Panc1 (cell line): Measurements from ENCODE around the gene CDH12. TPM values are rescaled to one million over a fixed set of nuclear protein-coding genes. Genes with fewer than 3 reads are reported as not detected.

ENCODE experiments used
- ATAC-seq: fragments of 200-7000 bp; cut with Tn5 transposase; 2 replicates; pipeline ENCODE4 v1.9.1; 2020; ENCODE audit warnings: mild to moderate bottlenecking, moderate library complexity
- BruUV-seq: library from RNA; stranded (reverse); fragments of 400-500 nt; replicated peaks from 2 replicates; lab custom pipeline; 2021; lab: Mats Ljungman, UMichigan
- CTCF ChIA-PET: fragments of 300-600 bp; sonication (Branson Sonifier 250); formaldehyde crosslinking; loops from one replicate; lab custom pipeline; 2022; ENCODE audit warnings: antibody characterized with exemption; lab: Charles Lee
- POLR2A ChIA-PET: fragments of 300-600 bp; sonication (Branson Sonifier 250); formaldehyde crosslinking; loops from one replicate; lab custom pipeline; 2022; ENCODE audit warnings: antibody characterized with exemption; lab: Charles Lee
- DNase-seq: peaks from one replicate; pipeline ENCODE4 v3.0.0-alpha.2; 2010; ENCODE audit warnings: low read depth, low spot score
- H3K27ac ChIP-seq: 2 replicates; pipeline ENCODE4 v1.5.1; 2011; ENCODE audit warnings: mild to moderate bottlenecking, low read length, inconsistent platforms
- H3K27me3 ChIP-seq: fragments of 200-500 bp; sonication (Bioruptor generic); 2 replicates; pipeline ENCODE4 v1.6.0; 2014; ENCODE audit warnings: low read length, inconsistent platforms; ENCODE audit not compliant: control insufficient read depth, insufficient read depth
- H3K36me3 ChIP-seq: fragments of 200-500 bp; sonication (Bioruptor generic); 2 replicates; pipeline ENCODE4 v1.5.1; 2014; ENCODE audit warnings: inconsistent platforms, mild to moderate bottlenecking, low read length, moderate library complexity; ENCODE audit not compliant: control insufficient read depth, insufficient read depth
- H3K4me1 ChIP-seq: 2 replicates; pipeline ENCODE4 v1.5.1; 2011; ENCODE audit warnings: inconsistent platforms, mild to moderate bottlenecking, low read length, moderate library complexity; ENCODE audit not compliant: control insufficient read depth, insufficient read depth
- H3K4me3 ChIP-seq, 2 experiments: 2 replicates each; pipeline ENCODE4 v1.5.1; 2011 to 2012; ENCODE audit warnings: low read depth in 2 of 2, low read length in 2 of 2, mild to moderate bottlenecking in 2 of 2, inconsistent platforms in 1 of 2, moderate library complexity in 1 of 2
- H3K9me3 ChIP-seq: fragments of 200-500 bp; sonication (Bioruptor generic); 2 replicates; pipeline ENCODE4 v1.5.1; 2014; ENCODE audit warnings: low read depth, mild to moderate bottlenecking, inconsistent platforms, low read length, moderate library complexity; ENCODE audit not compliant: control insufficient read depth, insufficient read depth
- CTCF ChIP-seq: fragments of 450-650 bp; IDR thresholded peaks from 2 replicates; pipeline ENCODE4 v1.5.1; 2017; ENCODE audit warnings: mild to moderate bottlenecking
- POLR2AphosphoS5 ChIP-seq: IDR thresholded peaks from 2 replicates; pipeline ENCODE4 v1.6.1; 2012; ENCODE audit warnings: mild to moderate bottlenecking, low read depth, low read length, moderate library complexity
- REST ChIP-seq, 2 experiments: IDR thresholded peaks; 2 replicates each; pipeline ENCODE4 v1.6.1; 2011 to 2012; ENCODE audit warnings: low read depth in 2 of 2, control low read depth in 1 of 2, low read length in 1 of 2, mild to moderate bottlenecking in 1 of 2, moderate library complexity in 1 of 2; ENCODE audit not compliant: insufficient read depth in 1 of 2
- SIN3A ChIP-seq: IDR thresholded peaks from 2 replicates; pipeline ENCODE4 v1.6.1; 2012; ENCODE audit warnings: low read depth, mild to moderate bottlenecking, low read length, moderate library complexity, borderline replicate concordance; ENCODE audit not compliant: insufficient read depth
- TCF7L2 ChIP-seq: IDR thresholded peaks from 2 replicates; pipeline ENCODE4 v1.6.1; 2011; ENCODE audit warnings: mild to moderate bottlenecking, low read depth, low read length, inconsistent platforms
- in situ Hi-C: cut with HindIII; loops from 2 replicates; pipeline ENCODE4 v1.10.0; 2016; ENCODE audit warnings: low sequenced_read_pairs, low pct_unique_long_range_greater_than_20kb
- intact Hi-C: fragments of 100-400 bp; cut with micrococcal nuclease; formaldehyde crosslinking; loops from one replicate; pipeline ENCODE4 v1.10.0; 2022; ENCODE audit not compliant: unreplicated experiment
- total RNA-seq: library from RNA; stranded (reverse); gene quantifications from one replicate; pipeline ENCODE4 v1.2.1, GENCODE V29; 2021; ENCODE audit not compliant: unreplicated experiment

CDH12 gene
- total RNA-seq, 1 experiment from 2014 or later, result not detected

- no peak for ATAC-seq
- no peak for DNase-seq
- in situ Hi-C loops (no loop called here), intact Hi-C loops (no loop called here)
- CTCF ChIA-PET, result no interaction called here
- H3K4me1 ChIP-seq, result no peaks in the 10 kb centered on the region
- no peaks in the 10 kb centered on the region for H3K36me3 ChIP-seq
- POLR2A ChIA-PET, result no interaction called here
- no peak overlapping the region for H3K27ac ChIP-seq
- TF ChIP-seq POLR2AphosphoS5, result no peak
- H3K4me3 ChIP-seq, result no peak overlapping the region
- no peaks in the 10 kb centered on the region for H3K27me3 ChIP-seq
- no peaks in the 10 kb centered on the region for H3K9me3 ChIP-seq
- no TSS peak for BruUV-seq
Measured at GRCh38 chr5:22844636-22845035, 8.5 kb downstream of the CDH12 start.

- POLR2A ChIA-PET, result no interaction called here
- in situ Hi-C loops, result no loop called here
Measured at GRCh38 chr5:22844155-22844554, 9.0 kb downstream of the CDH12 start.

More at GRCh38 chr5:22844155-22844554, 9.0 kb downstream of the CDH12 start:
- DNase-seq, result no peak
- no TSS peak for BruUV-seq
- Histone ChIP-seq H3K9me3 (no peaks in the 10 kb centered on the region), H3K4me3 (no peak overlapping the region), H3K4me1 (no peaks in the 10 kb centered on the region), H3K36me3 (no peaks in the 10 kb centered on the region), H3K27ac (no peak overlapping the region), H3K27me3 (no peaks in the 10 kb centered on the region)
- TF ChIP-seq POLR2AphosphoS5 (no peak), CTCF (no peak), REST (IDR thresholded peaks at IDR 0.05; ENCODE audit: insufficient read depth in 1 of 2, low read depth in 2 of 2, low read length in 1 of 2) (no peak), SIN3A (no peak), TCF7L2 (no peak)
- CTCF ChIA-PET, result no interaction called here
- no peak for ATAC-seq
- intact Hi-C loops, result no loop called here
